Measurements from ENCODE around the gene GPR137. TPM values are rescaled to one million over a fixed set of nuclear protein-coding genes. Genes with fewer than 3 reads are reported as not detected.

The GPR137 gene
- total and polyA plus RNA-seq, 10 of the 15 experiments (the other 5 are each of a cell fraction or from before 2014, with no cell fraction given) = 0.37 to 29.2 (median 13.8) TPM

- TF ChIP-seq BCL3 (IDR thresholded peaks at IDR 0.05; ENCODE audit: borderline replicate concordance, insufficient read depth, low read depth, low read length, poor library complexity, severe bottlenecking) (peak; percentile 10), CUX1 (IDR thresholded peaks at IDR 0.05; ENCODE audit: insufficient replicate concordance, low read depth, low read length) (no peak), KAT2A (conservative IDR thresholded peaks at IDR 0.05; ENCODE audit: control insufficient read depth, low read depth, low read length) (no peak)
Observed at GRCh38 chr11:64245401-64245796, 40.2 kb upstream of the GPR137 start (continued).
